ENCODE results near the gene SLC19A1. TPM values are rescaled to one million over a fixed set of nuclear protein-coding genes. Genes with fewer than 3 reads are reported as not detected.
A peak's percentile ranks its signal among the peaks of the same experiment; 100 is the strongest.

SLC19A1 gene
- total and polyA plus RNA-seq, 10 donors, result 7.5 to 52.8 (median 32.4) TPM

DNA sequence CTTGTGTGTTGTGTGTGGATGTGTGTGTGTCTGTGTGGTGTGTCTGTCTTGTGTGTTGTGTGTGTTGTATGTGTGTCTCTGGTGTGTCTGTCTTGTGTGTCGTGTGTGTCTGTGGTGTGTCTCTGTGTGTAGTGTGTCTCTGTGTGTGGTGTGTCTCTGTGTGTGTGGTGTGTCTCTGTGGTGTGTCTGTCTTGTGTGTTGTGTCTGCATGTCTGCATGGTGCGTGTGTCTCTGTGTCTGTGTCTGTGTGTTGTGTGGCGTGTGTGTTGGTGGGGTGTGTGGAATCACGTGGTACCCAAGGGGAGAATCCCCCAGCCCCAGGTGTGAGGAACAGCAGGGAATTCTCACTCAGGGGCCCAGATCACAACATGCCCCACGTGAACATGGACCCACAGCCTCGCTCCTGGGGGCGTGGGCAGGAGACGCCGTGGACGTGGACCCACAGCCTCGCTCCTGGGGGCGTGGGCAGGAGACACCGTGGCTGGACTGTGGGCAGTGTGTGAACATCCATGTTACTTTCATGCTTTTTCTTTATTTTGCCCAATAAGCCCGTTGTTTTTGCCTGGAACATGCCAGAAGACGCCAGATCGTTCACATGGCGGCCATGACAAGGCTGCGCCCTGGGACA, 67.8 kb downstream of the SLC19A1 start:
- Histone ChIP-seq H3K4me1 (peaks cover 14 to 66% (median 38%) of the 10 kb centered on the region in 6 donors), H3K27ac (no peak overlapping the region), H3K27me3 (replicated peaks in 1 of 7) (no peaks in the 10 kb centered on the region), H3K9me3 (no peaks in the 10 kb centered on the region), H3K4me3 (no peak overlapping the region), H3K36me3 (peaks cover 0 to 26% (median 9%) of the 10 kb centered on the region in 6 donors)
- intact Hi-C loops (cut with DNase I; ENCODE audit: low total_unique reads), result no loop called here
- 93 to 99% (median 95%) methylated on average over 18 of the region's 18 CpGs for WGBS, 5 donors
- DNase-seq, result no peak
- TF ChIP-seq POLR2AphosphoS5 (IDR thresholded peaks at IDR 0.05) (no peak), POLR2A (IDR thresholded peaks at IDR 0.05) (no peak)
- TF ChIP-seq, protein P1, sequence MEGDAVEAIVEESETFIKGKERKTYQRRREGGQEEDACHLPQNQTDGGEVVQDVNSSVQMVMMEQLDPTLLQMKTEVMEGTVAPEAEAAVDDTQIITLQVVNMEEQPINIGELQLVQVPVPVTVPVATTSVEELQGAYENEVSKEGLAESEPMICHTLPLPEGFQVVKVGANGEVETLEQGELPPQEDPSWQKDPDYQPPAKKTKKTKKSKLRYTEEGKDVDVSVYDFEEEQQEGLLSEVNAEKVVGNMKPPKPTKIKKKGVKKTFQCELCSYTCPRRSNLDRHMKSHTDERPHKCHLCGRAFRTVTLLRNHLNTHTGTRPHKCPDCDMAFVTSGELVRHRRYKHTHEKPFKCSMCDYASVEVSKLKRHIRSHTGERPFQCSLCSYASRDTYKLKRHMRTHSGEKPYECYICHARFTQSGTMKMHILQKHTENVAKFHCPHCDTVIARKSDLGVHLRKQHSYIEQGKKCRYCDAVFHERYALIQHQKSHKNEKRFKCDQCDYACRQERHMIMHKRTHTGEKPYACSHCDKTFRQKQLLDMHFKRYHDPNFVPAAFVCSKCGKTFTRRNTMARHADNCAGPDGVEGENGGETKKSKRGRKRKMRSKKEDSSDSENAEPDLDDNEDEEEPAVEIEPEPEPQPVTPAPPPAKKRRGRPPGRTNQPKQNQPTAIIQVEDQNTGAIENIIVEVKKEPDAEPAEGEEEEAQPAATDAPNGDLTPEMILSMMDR (IDR thresholded peaks at IDR 0.05 in 8 of 11, conservative IDR thresholded peaks at IDR 0.05 in 3 of 11), result no peak

- DNase-seq, result no peak
- no peak for TF ChIP-seq POLR2AphosphoS5 (IDR thresholded peaks at IDR 0.05)
- TF ChIP-seq, protein P1 (IDR thresholded peaks at IDR 0.05 in 8 of 11, conservative IDR thresholded peaks at IDR 0.05 in 3 of 11), result no peak
- no peak for TF ChIP-seq POLR2A (IDR thresholded peaks at IDR 0.05)
- Histone ChIP-seq H3K9me3 (no peaks in the 10 kb centered on the region), H3K27me3 (replicated peaks in 1 of 7) (no peaks in the 10 kb centered on the region), H3K4me3 (no peak overlapping the region), H3K36me3 (peaks cover 0 to 32% (median 9%) of the 10 kb centered on the region in 6 donors), H3K27ac (no peak overlapping the region), H3K4me1 (peaks cover 8 to 59% (median 34%) of the 10 kb centered on the region in 6 donors)
- intact Hi-C loops (cut with DNase I; ENCODE audit: low total_unique reads), result no loop called here
- WGBS, 5 donors, result 82 to 89% (median 85%) methylated on average over 21 to 24 of the region's 24 CpGs
These were observed 68.5 kb downstream of the SLC19A1 start for GRCh38 chr21:45473496-45474322.

DNA sequence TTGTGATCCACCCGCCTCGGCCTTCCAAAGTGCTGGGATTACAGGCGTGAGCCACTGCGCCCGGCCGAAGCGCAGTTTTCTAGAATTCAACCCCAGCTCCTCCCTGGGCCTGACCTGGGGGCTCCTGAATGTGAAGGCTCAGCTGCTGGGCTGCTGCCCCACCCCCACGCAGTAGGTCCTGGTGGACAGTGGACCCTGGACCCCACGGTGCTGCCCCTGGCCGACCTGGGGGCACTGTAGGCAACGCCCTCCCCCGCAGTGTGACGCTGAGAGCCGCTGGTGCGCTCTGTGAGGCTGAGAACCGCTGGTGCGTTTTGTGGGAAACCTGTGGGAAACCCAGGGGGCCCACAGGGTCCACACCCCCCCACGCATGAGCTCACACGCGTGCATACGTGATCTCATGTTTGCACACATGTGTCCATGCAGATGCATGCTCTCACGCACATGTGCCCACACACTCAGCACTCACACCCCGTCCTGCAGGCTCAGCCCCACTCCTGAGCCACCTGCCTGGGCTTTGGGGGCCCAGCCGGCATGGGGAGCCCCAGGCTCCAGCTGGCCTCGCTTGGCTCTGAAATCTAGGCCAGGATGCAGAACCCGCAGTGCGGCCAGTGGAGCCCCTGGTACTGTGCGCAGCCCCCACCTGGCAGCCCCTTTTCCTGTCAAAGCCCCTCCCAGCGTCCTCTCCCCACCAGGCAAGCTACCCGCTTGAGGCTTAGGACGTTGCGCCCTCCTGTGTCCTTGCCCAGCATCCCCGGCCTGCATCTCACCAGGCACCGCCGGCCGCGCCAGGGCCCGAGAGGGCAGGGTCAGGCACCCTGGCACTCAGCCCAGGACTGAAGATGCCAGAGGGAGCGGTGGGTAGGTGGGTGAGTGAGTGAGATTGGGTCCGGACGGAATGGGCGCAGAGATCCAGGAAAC, 69.5 kb downstream of the SLC19A1 start:
- H3K27ac ChIP-seq, result peak overlapping the region in 4 of 8 donors; percentile 8 to 76 (median 41)

More for the DNA sequence above, 69.5 kb downstream of the SLC19A1 start:
- Histone ChIP-seq H3K9me3 (no peaks in the 10 kb centered on the region), H3K36me3 (peaks cover 0 to 37% (median 9%) of the 10 kb centered on the region in 6 donors), H3K4me3 (no peak overlapping the region), H3K4me1 (peaks cover 3 to 52% (median 23%) of the 10 kb centered on the region in 6 donors), H3K27me3 (replicated peaks in 1 of 7) (no peaks in the 10 kb centered on the region)
- intact Hi-C loops (cut with DNase I; ENCODE audit: low total_unique reads), result no loop called here
- no peak for DNase-seq
- 82 to 96% (median 84%) methylated on average over 22 to 42 of the region's 42 CpGs for WGBS, 5 donors
- TF ChIP-seq POLR2AphosphoS5 (IDR thresholded peaks at IDR 0.05) (no peak), POLR2A (IDR thresholded peaks at IDR 0.05) (no peak)
- TF ChIP-seq, protein P1 (IDR thresholded peaks at IDR 0.05 in 8 of 11, conservative IDR thresholded peaks at IDR 0.05 in 3 of 11), result no peak
